Astrocyte (in vitro differentiated cells and primary cell): ENCODE measurements around the gene EPHB1.

ENCODE experiments used
- CTCF ChIP-seq: IDR thresholded peaks from 2 replicates; pipeline ENCODE4 v1.5.1; 2011; ENCODE audit warnings: low read depth, mild to moderate bottlenecking, inconsistent platforms, low read length, moderate library complexity; ENCODE audit not compliant: insufficient read depth
- EZH2 ChIP-seq: IDR thresholded peaks from 2 replicates; pipeline ENCODE4 v1.6.1; 2012; ENCODE audit warnings: mild to moderate bottlenecking, low read length, inconsistent platforms; ENCODE audit not compliant: insufficient read depth

GRCh38 chr3:134955874-134956273 lies 160.8 kb downstream of the EPHB1 start:
- TF ChIP-seq CTCF (no peak), EZH2 (no peak)
